Stimulated activated CD8-positive, alpha-beta memory T cell treated with anti-CD3 and anti-CD28 coated beads, Interleukin-4, amount 100 ng/mL, for 1 hour (primary cell): Measurements from ENCODE around the gene SLC1A2.

Source experiments
- DNase-seq, 2 donors: peaks; one replicate each; pipeline ENCODE4 v3.0.0-alpha.2; 2020; ENCODE audit warnings: low read depth in 2 of 2, low spot score in 1 of 2

The SLC1A2 gene

DNA sequence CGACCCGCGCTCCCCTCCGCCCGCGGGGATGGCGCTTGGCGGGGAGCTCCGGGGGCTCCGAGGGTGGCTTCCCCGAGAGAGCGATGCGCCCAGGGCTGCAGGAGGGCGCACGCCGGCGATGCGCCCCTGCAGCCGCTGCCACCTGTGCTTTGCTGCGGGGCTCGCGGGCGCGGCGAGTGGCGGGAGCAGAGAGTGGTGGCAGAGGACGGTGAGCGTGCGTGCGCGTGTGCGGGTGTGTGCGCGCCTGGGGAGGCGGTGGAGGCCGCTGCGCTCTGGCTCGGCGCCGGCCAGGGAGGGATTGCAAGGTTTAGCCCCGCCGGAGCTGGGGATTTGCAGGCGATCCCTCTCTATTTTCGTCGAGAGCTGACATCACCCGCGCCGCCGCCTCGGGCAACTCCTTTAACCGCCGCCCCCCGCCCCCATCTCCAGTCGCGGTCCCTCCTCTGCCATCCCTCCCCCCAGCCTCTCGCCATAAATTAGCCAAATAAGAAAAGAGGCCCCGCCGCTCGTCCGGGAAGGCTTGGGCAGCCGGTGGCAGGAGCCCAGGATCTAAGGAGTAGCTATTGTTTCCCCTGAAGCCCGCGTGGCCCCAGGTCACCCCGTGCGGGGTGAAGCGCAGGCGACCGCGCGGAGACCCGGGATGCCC lies at the start of gene SLC1A2:
TSS of gene SLC1A2 (minus strand) at position 375 of the 646 bp plus-strand sequence. CDS start 592 bp downstream, outside the sequence.
- DNase-seq = no peak

DNA sequence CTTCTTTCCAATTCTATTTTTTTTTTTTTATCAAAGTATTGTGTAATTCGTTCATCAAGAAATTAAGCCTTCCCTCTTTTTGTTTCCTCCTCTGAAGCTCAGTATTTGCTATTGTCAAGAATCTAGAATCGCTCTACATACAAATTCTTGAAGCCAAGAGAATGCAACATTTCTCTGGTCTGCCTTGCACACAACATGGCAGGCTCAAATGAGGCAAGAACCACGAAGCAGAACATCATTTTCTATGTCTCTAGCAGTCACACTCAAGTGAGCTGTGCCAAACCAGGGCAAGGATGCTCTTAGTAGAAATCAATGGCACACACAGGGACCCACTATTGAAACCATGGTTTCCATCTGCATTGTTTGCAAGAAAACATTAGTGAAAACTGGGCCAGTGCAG lies 46.7 kb upstream of the SLC1A2 start:
- no peak for DNase-seq

DNA sequence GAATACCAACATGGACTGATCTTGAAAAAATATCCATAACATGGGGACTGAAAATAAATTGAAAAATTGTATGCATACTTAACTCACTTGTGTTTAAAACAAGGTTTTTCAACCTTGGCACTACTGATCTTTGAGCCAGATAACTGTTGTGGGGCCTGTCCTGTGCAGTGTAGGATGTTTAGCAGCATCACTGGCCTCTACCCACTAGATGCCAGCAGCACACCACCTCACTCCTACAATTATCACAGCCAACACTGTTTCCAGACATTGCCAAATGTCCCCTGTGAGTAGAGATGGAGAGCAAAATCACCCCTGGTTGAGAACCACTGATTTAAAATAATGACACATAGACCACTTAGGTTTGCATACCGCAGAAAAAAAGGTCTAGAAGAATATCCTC lies 45.0 kb upstream of the SLC1A2 start:
- DNase-seq = no peak

DNA sequence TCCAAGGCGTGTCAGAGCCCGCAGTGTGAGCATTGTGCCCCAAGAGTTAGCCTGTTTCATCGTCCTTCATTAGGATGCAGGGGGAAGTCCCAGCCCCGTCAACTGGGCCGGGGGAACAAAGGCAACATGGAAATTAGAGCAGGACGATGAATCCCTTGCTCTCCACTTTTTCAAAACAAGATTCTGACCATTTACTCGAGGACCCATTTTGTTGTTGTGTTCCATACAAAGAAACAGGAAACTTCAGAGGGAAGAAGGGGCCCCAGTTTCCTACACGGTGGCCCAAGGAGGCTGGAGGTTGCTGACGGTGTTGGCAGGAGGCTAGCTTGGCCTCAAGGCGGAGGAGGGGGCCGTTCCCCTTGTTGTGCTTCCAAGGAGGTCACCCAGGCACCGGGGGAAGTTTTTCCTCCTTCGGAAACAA lies 44.0 kb upstream of the SLC1A2 start:
- DNase-seq = no peak

DNA sequence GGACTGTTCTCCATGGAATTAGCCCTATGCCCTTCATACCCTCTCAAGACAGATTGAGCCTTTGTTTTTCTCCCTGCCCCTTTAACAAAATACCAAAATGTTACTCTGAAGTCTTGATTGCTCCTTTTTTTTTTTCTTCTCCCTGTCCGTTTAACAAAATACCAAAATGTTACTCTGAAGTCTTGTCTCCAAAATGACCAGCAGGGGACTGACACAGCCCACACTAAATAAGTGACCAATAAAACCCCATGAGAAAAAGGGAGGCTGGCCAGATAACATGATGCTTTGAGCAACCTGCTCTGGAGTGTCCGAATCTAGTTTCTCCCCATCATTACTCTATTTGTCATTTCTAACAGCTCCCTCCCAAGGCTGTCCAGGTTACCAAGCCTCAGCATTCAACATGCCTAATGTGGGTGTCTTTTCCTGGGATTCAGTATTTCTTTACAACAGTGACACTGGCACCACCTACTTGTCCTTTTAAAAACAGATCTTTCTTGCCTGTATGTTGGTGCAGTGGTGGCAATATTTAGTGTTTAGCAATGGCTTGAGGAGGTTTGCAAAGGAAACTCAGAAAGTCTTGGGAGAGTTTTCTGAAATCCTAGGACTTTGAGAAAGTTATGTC lies 42.7 kb upstream of the SLC1A2 start:
- no peak for DNase-seq

GRCh38 chr11:35459489-35459888 lies 40.1 kb upstream of the SLC1A2 start:
- no peak for DNase-seq

DNA sequence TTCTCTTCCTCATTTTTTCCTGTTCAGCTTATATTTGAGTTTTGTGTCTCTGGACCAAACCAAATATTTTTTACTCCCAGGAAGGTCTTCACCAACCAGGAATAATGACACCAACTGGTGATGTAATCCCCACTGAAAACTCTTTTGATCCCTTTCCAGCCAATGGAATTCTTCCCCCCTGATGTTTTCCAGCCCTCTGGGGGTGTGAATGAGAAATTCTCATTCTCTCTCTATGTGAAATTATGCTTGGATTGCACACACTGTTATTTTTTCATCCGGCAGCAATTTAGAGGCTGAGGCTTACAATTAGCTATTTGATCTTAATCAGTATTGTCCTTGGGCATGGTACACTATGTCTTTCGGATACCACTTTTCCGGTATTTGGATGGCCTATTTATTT lies 39.5 kb upstream of the SLC1A2 start:
- no peak for DNase-seq

- DNase-seq = no peak
These were observed 35.0 kb upstream of the SLC1A2 start for GRCh38 chr11:35454362-35454761.

DNA sequence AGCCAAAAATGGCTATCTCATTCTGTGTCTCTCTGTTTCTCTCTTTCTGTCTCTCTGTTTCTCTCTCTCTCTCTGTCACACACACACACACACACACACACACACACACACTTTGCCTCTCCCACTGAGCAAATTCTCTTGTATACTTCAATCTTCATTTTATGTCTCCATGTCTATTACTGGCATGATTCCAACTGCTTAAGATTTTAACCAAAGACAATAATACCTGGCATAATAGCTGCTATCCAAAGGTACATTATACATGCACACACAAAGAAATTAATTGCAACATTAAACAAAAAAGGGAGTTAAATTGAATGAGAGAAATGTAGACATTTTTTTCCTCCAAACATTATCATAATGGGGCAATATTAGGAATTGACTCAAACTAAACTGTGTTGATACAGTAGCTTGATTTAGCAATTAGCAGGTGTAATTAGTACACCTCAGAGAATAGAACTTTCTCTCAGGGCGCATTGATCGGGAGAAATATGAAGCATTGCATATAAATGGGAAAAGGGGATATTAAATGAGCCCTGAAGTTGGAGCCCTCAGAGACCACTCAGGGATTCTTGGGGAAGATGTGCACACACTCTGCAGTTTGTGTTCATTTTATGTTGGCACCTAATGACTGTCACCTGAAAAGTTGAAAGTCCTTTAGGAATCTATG lies 17.4 kb upstream of the SLC1A2 start:
- DNase-seq = no peak

DNA sequence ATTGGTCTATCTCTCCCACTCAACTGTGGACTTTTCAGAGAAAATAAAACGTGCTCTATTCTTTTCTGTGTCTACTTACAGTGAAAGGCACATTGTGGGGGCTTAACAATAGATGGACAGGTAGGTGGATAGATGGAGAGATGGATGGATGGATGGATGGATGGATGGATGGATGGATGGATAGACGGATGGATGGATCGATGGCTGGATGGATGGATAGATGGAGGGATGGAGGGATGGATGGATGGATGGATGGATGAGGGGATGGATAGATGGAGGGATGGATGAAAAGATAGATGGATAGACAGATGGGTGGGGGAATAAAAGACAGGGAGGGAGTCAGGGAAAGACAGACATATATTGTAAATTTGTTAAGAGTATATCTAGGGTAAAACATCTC lies 14.2 kb upstream of the SLC1A2 start:
- no peak for DNase-seq

DNA sequence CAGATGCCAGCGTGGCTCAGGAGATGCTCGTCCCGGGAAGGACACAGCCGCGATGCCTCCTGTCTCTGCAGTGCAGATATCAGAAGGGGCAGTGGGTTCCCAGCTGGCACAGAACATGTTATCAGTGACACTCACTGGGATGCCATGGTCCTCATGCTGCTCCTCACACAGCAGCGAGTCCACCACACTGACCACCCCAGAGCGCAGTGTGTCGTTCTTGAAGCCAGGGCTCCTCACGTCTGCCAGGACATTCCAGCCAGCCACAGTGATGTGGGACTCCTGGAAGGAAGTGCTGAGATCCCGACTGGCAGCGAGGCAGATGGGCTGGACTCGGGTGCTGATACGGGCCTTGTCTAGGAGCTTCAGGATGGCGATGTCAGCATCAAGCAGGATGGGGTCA lies 13.1 kb upstream of the SLC1A2 start:
- DNase-seq = no peak

DNA sequence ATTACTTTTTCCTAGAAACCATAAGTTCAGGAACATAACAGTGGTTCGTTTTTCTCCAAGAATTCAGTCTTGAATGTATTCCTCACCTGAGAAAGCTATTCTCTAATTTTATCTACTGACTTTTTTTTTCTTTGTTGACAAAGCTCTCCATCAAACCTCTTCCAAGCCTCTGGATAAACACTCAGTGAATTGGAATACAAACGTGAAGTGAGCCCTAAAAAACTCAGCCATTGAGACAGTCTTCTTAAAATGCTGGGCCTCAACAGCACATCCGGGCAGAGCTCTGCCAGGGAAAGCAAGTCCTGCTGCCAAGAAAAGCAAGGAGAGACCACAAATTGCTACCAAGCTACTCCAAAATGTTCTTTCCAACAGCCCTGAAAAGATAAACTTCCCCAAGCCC lies 7.7 kb upstream of the SLC1A2 start:
- DNase-seq = no peak

DNA sequence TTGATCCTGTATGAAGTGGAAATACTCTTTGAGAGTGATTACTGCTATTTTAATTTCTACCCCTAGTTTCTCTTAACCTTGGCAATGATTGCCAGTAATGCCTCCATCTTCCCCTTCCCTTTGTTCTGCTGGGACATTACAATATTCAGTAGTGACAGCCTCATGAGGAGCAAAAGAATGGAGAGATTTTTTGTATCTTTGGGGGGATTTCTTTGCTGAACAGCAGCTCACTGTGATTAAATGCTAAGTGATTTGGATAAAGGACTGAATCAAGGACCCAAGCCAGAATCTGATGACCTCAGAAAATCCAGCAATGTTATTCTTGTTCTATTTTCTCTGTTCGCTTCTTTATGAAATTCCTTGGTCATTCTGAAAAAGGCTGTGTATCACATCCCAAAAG lies 7.0 kb upstream of the SLC1A2 start:
- DNase-seq = no peak

DNA sequence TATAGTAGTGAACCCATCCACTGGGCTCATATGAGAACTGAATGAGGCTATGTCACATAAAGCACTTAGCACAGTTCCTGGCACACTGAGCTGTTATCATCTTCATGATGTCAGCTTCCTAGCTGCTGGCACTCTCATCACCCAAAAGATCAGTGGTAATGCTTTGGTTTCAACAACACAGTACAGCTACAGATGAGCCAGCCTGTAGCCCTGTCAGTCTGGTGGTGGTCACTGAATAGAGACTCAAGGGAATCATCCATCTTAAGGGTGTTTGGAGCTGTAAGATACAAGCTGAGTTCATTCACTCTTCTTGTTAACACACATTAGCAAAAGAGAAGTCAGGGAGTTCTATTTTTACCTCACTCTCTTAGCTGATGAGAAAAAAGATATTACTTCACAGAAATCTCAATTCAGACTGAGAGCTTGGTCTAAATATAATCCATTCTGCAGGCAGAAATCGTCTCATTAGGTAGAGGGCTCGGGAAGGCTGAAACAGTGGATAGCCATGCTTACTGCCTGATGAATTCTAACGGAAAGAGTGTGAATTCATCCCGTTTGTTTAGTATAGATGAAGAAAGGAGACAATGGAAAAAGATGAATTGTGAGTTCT lies 6.3 kb upstream of the SLC1A2 start:
- no peak for DNase-seq

GRCh38 chr11:35424157-35424940 lies 5.0 kb upstream of the SLC1A2 start:
- DNase-seq = no peak

DNA sequence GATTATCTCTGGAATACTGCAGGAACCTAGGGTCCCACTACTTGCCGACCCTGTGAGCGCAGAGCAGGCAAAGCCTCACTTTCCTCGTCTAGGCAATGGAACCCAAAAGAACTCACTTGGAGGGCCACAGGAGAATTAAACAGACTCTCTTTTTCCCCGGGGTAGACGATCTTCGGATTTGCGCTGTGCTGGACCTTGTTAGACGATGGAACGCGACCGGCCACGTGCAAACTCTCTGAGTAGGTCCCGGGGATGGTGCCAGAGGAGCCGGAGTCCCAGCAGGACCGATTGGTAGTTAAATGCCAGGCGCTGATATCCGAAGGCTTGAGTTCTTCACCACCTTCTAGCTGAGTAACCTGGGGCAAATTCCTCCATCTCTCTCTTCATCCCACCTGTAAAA lies 1.0 kb upstream of the SLC1A2 start:
- no peak for DNase-seq

DNA sequence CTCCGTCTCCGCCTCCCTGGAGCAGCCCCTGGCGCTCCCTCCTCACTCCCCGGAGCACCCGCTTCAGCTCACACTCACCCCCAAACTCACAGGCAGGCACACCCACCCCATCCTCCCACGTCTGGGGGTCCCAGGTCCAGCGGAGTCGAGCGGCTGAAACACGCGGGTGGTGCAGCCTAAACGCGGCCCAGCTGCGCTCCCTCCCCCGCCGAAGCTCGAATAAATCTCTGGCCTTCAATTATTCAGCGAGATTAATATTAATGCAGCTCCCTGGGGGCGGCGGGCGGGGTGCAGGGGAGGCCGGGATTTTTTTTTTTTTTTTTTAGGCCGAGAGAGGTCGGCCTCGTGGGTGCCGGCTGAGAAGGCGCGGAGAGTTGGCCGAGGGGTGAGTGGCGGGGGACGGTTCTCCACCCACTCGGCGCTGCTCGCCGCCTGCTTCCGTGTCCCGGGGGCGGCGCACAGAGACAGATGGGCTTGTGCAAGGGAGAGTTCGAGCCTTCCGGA lies 524 bp upstream of the SLC1A2 start:
- no peak for DNase-seq

DNA sequence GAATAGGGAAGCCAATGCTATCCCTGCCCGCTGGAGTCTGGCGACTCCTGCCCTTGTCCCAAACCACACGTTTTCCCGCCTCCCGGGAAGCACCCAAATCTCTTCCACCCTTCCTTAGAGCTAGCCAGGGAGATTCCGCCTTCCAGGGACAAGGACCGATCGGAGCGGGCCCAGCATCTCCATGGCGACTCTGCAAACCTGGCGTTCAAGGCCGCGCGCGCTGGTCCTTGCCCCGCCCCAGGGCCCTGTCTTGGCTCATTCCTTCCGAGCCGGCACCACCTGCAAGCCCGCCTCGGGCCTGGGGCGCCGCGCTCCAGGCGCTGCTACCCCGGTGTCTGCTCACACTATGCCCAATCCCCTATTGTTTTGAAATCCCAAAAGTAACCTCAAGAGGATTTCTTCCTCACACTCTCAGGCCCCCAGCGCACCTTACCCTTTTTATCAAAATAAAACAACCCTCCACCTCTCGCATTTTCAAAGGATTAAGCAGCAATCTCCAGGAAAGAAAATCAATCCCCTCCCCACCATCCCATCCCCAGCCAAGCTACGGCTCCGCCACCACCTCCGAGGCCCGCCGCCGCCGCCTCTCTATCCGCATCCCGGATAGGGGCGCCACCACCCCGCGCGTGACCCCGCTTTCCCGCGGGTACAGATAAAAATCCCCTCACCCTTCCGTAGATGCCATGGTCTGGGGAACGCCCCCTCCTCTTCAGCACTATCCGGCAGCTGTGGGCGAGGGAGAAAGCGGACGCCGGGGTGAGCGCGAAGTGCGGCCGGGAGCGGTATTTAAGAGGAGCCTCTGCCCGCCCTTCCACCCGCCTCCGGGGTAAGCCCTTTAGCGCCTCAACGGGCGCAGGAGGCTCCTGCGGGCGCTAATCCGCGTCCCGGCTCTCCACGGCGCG lies 825 bp downstream of the SLC1A2 start:
- no peak for DNase-seq

GRCh38 chr11:35415487-35415886 lies 3.9 kb downstream of the SLC1A2 start:
- DNase-seq = no peak

- no peak for DNase-seq
These were observed 4.6 kb downstream of the SLC1A2 start for GRCh38 chr11:35414776-35415175.
